Measurements from ENCODE around the gene OVCH1. TPM values are rescaled to one million over a fixed set of nuclear protein-coding genes. Genes with fewer than 3 reads are reported as not detected.
"Not testable (repeated sequence)": the region's sequence is repeated elsewhere in the genome, so short reads cannot be mapped to it uniquely, and the experiment has no call there.

OVCH1 gene
- polyA plus RNA-seq, 12 donors: 0.16 to 1.7 (median 0.58) TPM; not detected in 2

GRCh38 chr12:29499235-29499634 is 1.7 kb upstream of the OVCH1 start:
- no peak for DNase-seq

- no peak for DNase-seq
Measured at GRCh38 chr12:29492891-29493290, 4.6 kb downstream of the OVCH1 start.

GRCh38 chr12:29486972-29487371 is 10.5 kb downstream of the OVCH1 start:
- DNase-seq: no peak

- DNase-seq: no peak
Measured at GRCh38 chr12:29463198-29463597, 34.3 kb downstream of the OVCH1 start.

GRCh38 chr12:29460082-29460481 is 37.4 kb downstream of the OVCH1 start:
- no peak for DNase-seq

- peak; percentile 1 for DNase-seq
Measured at GRCh38 chr12:29455087-29455486, 42.4 kb downstream of the OVCH1 start.

GRCh38 chr12:29451888-29452287 is 45.6 kb downstream of the OVCH1 start:
- DNase-seq: no peak

- no peak for DNase-seq
Measured at GRCh38 chr12:29448157-29448556, 49.3 kb downstream of the OVCH1 start.

GRCh38 chr12:29447285-29447975 is 50.1 kb downstream of the OVCH1 start:
- DNase-seq: no peak

- DNase-seq: no peak
Measured at GRCh38 chr12:29439506-29439905, 58.0 kb downstream of the OVCH1 start.

GRCh38 chr12:29438752-29439408 is 58.6 kb downstream of the OVCH1 start:
- DNase-seq: no peak

GRCh38 chr12:29437575-29437974 is 59.9 kb downstream of the OVCH1 start:
- no peak for DNase-seq

- DNase-seq: not testable (repeated sequence)
Measured at GRCh38 chr12:29436815-29437214, 60.7 kb downstream of the OVCH1 start.

GRCh38 chr12:29431513-29431912 is 66.0 kb downstream of the OVCH1 start:
- DNase-seq: no peak

GRCh38 chr12:29430716-29431044 is 66.8 kb downstream of the OVCH1 start:
- DNase-seq: no peak

GRCh38 chr12:29429999-29430715 is 67.3 kb downstream of the OVCH1 start:
- DNase-seq: no peak

- DNase-seq: no peak
Measured at GRCh38 chr12:29428633-29429032, 68.9 kb downstream of the OVCH1 start.

GRCh38 chr12:29427964-29428363 is 69.5 kb downstream of the OVCH1 start:
- no peak for DNase-seq

- no peak for DNase-seq
Measured at GRCh38 chr12:29426498-29426897, 71.0 kb downstream of the OVCH1 start.

- no peak for DNase-seq
Measured at GRCh38 chr12:29425722-29426121, 71.8 kb downstream of the OVCH1 start.

GRCh38 chr12:29416748-29417147 is 80.7 kb downstream of the OVCH1 start:
- DNase-seq: no peak

- DNase-seq: no peak
Measured at GRCh38 chr12:29415111-29415510, 82.4 kb downstream of the OVCH1 start.

- DNase-seq: no peak
Measured at GRCh38 chr12:29414368-29414767, 83.1 kb downstream of the OVCH1 start.
